HG03045 (cell line): ENCODE measurements around the gene NPC2.

Source experiments
- ATAC-seq: cut with Tn5 transposase; IDR thresholded peaks from one replicate; pipeline ENCODE4 v1.9.1; 2021; ENCODE audit warnings: mild to moderate bottlenecking, moderate library complexity; ENCODE audit not compliant: unreplicated experiment

NPC2 gene

GRCh38 chr14:74519316-74520074, 26.4 kb upstream of the NPC2 start:
- ATAC-seq = no peak

DNA sequence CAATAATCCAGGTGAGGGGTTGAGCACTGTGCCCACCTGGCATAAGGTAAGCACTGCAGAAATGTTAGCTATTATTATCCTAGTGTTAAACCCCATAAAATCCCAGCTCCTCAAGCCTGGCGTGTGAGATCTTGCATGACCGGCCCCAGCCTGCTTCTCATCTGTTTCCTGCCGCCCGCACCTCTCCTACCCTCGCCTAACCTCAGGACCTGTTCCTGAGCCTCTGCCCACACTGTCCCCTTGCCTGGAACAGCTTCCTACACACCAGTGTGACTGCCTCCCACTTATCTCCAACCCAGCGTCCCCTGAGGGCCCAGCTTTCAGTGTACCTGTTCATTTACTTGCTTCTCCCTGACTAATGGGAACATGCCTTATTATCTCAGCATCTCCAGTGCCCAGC, 25.1 kb upstream of the NPC2 start:
- no peak for ATAC-seq

GRCh38 chr14:74517731-74518130, 24.6 kb upstream of the NPC2 start:
- ATAC-seq = no peak

GRCh38 chr14:74516451-74517160, 23.5 kb upstream of the NPC2 start:
- no peak for ATAC-seq

DNA sequence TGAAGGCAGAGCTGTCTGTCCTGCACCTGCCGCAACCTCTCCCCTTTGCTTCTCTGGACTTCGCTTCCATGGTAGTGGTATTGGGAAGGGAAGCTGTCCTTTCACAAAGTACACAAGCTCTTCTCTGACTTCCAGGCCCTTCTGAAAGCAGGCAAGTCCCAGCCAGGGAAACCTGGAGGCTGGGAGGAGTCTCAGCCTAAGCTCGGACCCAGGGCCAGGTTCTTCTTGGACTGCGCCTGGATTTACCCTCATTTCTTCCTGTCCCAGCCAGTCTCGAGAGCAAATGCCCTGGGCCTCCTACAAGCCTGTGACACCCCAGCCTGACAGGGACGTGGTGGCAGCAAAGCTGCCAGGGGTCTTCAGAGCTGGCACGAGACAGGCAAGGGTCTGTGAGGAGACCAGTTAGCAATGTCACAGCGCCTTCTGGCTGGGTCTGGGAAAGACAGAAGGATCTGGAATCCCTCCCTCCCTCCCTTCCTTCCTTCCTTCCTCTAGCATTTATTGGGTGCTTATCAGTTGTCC, 22.8 kb upstream of the NPC2 start:
- ATAC-seq = no peak

GRCh38 chr14:74514471-74514941, 21.4 kb upstream of the NPC2 start:
- no peak for ATAC-seq

- ATAC-seq = no peak
These were observed 19.1 kb upstream of the NPC2 start for GRCh38 chr14:74511966-74512830.

GRCh38 chr14:74510959-74511409, 17.9 kb upstream of the NPC2 start:
- ATAC-seq = no peak

GRCh38 chr14:74510223-74510931, 17.3 kb upstream of the NPC2 start:
- ATAC-seq = no peak

DNA sequence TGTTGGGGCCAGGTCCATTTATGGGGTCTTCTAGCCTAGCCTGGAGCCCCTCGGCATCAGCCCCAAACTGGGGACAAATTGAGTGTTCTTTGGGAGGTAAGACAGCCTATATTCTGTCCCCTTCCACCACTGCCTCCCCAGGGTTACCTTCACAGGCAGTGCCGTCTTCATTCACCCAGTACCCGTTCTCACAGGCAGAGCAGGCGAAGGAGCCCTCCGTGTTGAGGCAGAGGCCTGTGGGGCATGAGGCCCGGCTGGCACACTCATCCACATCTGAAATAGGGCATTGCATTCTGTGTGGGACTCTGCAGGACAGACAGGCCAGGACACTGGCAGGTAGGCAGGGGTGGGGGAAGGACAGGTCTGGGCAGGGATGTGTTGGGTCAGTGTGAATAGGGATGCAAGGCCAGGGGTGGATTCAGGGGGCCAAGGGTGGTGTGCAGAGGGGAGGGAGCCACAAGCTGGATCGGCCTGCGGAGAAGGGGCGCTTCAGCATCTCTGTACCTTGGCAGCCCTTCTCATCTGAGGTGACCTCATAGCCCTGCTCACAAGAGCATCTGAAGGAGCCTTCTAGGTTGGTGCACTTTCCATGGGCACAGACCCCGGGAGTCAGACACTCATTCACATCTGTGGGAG, 16.6 kb upstream of the NPC2 start:
- no peak for ATAC-seq

GRCh38 chr14:74508844-74509428, 15.8 kb upstream of the NPC2 start:
- no peak for ATAC-seq

DNA sequence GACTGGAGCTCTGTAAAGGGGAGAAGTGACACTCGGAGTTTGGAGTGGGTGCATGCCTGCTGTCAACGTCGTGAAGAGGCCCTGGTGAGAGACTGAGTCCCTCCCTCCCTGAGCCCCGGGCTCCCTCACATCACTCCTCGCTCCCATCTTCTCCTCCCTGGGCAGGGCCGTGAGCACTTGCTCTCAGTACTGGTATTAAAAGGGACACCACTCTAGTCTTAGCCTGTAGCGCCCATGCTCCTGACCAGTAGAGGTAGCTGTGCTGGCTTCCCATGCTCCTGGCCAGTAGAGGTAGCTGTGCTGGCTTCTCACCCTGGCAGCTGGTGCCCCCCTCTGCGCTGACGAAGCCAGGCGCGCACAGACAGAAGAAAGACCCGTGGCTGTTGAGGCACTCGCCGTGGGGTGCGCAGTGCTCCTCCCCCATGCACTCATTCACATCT, 15.2 kb upstream of the NPC2 start:
- no peak for ATAC-seq

- no peak for ATAC-seq
These were observed 14.7 kb upstream of the NPC2 start for GRCh38 chr14:74507840-74508239.

DNA sequence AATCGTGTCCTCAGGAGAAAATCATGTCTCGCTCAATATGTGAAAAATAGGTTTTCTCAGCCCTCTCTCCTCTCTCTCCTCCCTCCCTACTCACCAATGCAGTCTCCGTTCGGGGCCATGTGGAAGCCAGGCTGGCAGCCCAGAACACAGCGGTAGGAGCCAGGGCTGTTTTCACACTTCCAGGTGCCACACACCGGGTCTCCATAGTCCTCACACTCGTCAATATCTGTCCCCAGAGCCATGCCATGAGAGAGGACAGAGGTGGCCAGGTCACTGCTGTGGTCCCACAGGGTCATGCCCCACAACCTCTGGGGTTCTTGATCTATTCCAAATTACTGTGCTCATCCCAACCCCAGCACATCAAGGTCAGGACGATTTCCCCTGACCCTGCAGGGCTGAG, 14.0 kb upstream of the NPC2 start:
- ATAC-seq = no peak

GRCh38 chr14:74506411-74506851, 13.3 kb upstream of the NPC2 start:
- no peak for ATAC-seq

GRCh38 chr14:74505831-74506230, 12.7 kb upstream of the NPC2 start:
- no peak for ATAC-seq

DNA sequence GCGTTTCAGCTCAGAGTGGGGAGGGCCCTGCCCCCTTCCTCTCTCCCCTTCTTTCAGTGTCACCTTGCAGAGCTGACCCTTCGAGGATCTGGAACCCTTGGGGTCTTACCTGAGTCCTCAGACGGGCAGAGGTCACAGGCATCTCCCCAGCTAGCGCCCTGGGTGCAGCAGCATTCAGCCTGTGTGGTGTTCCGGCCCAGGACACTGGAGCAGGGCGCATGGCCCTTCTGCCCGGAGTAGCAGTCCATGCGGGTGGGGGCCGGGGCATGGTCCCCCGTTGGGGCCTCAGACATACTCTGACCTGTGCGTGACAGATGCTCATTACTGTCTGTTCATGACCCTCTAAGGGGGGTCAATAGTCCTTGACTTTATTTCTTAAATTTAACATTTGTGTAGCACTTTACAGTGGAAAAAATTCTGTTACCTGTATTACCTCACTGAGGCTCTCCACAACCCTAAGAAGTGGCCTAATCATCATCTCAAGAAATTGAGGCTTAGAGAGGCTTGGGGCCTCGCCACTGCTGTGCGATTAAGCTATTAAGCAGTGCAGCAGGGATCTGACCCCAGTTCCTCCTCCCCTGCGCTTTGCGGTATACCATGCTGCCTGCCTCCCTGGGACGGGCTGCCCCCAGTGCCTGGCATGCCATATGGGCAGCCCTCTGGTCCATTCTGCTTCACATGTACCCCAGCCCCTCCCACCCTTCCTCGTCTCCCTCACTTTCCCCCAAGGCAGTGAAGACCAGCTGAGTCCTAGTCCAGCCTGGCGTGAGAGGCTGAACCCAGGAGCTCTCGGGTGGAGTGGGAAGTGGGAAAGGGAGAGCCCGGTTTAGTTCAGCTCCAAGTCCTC, 12.0 kb upstream of the NPC2 start:
- ATAC-seq = no peak

DNA sequence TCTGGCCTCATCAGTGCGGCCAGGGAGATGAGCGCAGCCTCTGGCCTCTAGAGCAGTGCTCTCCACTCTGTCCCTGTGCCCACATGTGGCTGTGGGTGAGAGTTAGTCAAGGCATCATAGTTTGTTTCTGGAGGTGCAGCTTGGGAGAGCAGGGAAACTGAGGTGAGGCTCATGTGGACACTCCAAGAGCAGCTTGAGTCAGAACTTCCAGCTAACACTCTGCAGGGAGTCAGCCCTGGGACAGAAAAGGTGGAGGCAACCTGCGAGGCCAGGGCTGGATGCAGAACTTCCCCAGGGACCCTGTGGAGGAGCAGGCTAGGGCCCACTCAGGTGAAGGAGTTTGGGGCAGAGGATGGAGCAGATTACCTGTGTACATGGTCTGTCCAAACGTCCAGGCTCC, 11.3 kb upstream of the NPC2 start:
- ATAC-seq = no peak

GRCh38 chr14:74503938-74504335, 10.8 kb upstream of the NPC2 start:
- ATAC-seq = no peak
